ENCODE results near the gene DNAH2. TPM values are rescaled to one million over a fixed set of nuclear protein-coding genes. Genes with fewer than 3 reads are reported as not detected.

The DNAH2 gene
- total RNA-seq, 1 experiment from 2014 or later: not detected

GRCh38 chr17:7844292-7845154 lies 127.0 kb downstream of the DNAH2 start:
- peaks cover 37% of the 10 kb centered on the region for H3K36me3 ChIP-seq
- DNase-seq: peak; percentile 96
- H3K27me3 ChIP-seq: no peaks in the 10 kb centered on the region

GRCh38 chr17:7845359-7846062 lies 128.0 kb downstream of the DNAH2 start:
- no peaks in the 10 kb centered on the region for H3K9me3 ChIP-seq
- peaks cover 46% of the 10 kb centered on the region for H3K36me3 ChIP-seq
- peak overlapping the region; percentile 78 for H3K4me3 ChIP-seq
- no peaks in the 10 kb centered on the region for H3K27me3 ChIP-seq
- no peak for DNase-seq

More at GRCh38 chr17:7844292-7845154, 127.0 kb downstream of the DNAH2 start:
- Histone ChIP-seq H3K4me3 (peak overlapping the region; percentile 78), H3K9me3 (no peaks in the 10 kb centered on the region)

DNA sequence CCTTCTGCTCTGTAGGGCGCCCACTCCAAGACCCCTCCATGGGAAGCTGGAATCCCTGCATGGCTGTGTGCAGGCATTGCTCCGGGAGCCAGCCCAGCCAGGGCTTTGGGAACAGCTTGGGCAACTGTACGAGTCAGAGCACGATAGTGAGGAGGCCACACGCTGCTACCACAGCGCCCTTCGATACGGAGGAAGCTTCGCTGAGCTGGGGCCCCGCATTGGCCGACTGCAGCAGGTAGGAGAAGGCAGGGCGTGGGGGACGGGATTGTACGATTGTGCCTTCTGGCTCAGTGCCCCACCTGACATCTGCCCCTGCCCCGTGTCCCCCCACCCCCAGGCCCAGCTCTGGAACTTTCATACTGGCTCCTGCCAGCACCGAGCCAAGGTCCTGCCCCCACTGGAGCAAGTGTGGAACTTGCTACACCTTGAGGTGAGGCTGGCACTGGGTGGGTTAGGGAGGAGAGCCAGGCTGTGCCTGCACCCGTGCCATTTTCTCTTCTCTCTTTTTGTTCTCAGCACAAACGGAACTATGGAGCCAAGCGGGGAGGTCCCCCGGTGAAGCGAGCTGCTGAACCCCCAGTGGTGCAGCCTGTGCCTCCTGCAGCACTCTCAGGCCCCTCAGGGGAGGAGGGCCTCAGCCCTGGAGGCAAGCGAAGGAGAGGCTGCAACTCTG lies 128.7 kb downstream of the DNAH2 start:
- H3K27me3 ChIP-seq: no peaks in the 10 kb centered on the region
- H3K9me3 ChIP-seq: no peaks in the 10 kb centered on the region
- DNase-seq: no peak
- no peak overlapping the region for H3K4me3 ChIP-seq
- H3K36me3 ChIP-seq: peaks cover 46% of the 10 kb centered on the region

GRCh38 chr17:7846765-7847661 lies 129.5 kb downstream of the DNAH2 start:
- H3K27me3 ChIP-seq: no peaks in the 10 kb centered on the region
- no peaks in the 10 kb centered on the region; the same call in 1 of the 2 replicates for H3K9me3 ChIP-seq
- H3K36me3 ChIP-seq: peaks cover 52% of the 10 kb centered on the region
- H3K4me3 ChIP-seq: no peak overlapping the region
- DNase-seq: no peak

DNA sequence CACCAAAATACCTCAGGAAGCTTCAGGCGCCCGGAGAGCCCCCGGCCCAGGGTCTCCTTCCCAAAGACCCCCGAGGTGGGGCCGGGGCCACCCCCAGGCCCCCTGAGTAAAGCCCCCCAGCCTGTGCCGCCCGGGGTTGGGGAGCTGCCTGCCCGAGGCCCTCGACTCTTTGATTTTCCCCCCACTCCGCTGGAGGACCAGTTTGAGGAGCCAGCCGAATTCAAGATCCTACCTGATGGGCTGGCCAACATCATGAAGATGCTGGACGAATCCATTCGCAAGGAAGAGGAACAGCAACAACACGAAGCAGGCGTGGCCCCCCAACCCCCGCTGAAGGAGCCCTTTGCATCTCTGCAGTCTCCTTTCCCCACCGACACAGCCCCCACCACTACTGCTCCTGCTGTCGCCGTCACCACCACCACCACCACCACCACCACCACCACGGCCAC lies 130.6 kb downstream of the DNAH2 start:
- Histone ChIP-seq H3K27me3 (no peaks in the 10 kb centered on the region), H3K4me3 (no peak overlapping the region), H3K36me3 (peaks cover 61% of the 10 kb centered on the region), H3K9me3 (no peaks in the 10 kb centered on the region; the same call in 1 of the 2 replicates)
- no peak for DNase-seq

GRCh38 chr17:7848739-7849129 lies 131.2 kb downstream of the DNAH2 start:
- DNase-seq: no peak
- Histone ChIP-seq H3K36me3 (peaks cover 62% of the 10 kb centered on the region), H3K9me3 (no peaks in the 10 kb centered on the region; the same call in 1 of the 2 replicates), H3K4me3 (no peak overlapping the region), H3K27me3 (no peaks in the 10 kb centered on the region)

DNA sequence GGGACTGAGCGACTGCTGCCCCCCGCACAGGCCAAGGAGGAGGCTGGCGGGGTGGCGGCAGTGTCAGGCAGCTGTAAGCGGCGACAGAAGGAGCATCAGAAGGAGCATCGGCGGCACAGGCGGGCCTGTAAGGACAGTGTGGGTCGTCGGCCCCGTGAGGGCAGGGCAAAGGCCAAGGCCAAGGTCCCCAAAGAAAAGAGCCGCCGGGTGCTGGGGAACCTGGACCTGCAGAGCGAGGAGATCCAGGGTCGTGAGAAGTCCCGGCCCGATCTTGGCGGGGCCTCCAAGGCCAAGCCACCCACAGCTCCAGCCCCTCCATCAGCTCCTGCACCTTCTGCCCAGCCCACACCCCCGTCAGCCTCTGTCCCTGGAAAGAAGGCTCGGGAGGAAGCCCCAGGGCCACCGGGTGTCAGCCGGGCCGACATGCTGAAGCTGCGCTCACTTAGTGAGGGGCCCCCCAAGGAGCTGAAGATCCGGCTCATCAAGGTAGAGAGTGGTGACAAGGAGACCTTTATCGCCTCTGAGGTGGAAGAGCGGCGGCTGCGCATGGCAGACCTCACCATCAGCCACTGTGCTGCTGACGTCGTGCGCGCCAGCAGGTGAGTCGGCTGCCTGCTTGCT lies 131.7 kb downstream of the DNAH2 start:
- DNase-seq: no peak
- Histone ChIP-seq H3K27me3 (no peaks in the 10 kb centered on the region), H3K9me3 (no peaks in the 10 kb centered on the region; the same call in 1 of the 2 replicates), H3K4me3 (no peak overlapping the region), H3K36me3 (peaks cover 62% of the 10 kb centered on the region)

GRCh38 chr17:7849751-7850504 lies 132.4 kb downstream of the DNAH2 start:
- H3K4me3 ChIP-seq: no peak overlapping the region
- peaks cover 64% of the 10 kb centered on the region for H3K36me3 ChIP-seq
- no peak for DNase-seq
- no peaks in the 10 kb centered on the region for H3K27me3 ChIP-seq
- H3K9me3 ChIP-seq: no peaks in the 10 kb centered on the region; the same call in 1 of the 2 replicates

- no peak for DNase-seq
- no peaks in the 10 kb centered on the region for H3K27me3 ChIP-seq
- no peak overlapping the region for H3K4me3 ChIP-seq
- peaks cover 65% of the 10 kb centered on the region for H3K36me3 ChIP-seq
- H3K9me3 ChIP-seq: no peaks in the 10 kb centered on the region; the same call in 1 of the 2 replicates
Measured at GRCh38 chr17:7850701-7851437, 133.3 kb downstream of the DNAH2 start.

DNA sequence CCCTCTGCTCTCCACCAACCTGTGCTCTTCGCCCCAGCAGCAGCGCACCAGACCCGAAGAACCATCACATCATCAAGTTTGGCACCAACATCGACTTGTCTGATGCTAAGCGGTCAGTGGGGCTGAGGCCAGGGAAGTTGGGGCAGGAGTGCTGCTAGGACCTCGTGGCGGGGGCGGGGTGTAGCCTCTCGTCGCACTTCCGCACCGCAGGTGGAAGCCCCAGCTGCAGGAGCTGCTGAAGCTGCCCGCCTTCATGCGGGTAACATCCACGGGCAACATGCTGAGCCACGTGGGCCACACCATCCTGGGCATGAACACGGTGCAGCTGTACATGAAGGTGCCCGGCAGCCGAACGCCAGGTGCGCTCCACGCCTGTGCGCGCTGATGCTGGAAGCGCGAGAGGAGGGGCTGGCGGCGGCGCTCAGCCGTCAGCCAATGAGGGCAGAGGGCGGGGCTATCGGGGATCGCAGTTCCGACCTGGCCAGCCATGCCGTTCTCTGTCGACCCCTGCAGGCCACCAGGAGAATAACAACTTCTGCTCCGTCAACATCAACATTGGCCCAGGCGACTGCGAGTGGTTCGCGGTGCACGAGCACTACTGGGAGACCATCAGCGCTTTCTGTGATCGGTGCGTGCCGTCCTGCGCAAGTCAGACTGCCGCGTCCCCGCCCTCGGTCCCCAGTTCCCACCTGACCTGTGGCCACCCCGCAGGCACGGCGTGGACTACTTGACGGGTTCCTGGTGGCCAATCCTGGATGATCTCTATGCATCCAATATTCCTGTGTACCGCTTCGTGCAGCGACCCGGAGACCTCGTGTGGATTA lies 134.1 kb downstream of the DNAH2 start:
- H3K27me3 ChIP-seq: no peaks in the 10 kb centered on the region
- H3K9me3 ChIP-seq: no peaks in the 10 kb centered on the region; the same call in 1 of the 2 replicates
- peak; percentile 41 for DNase-seq
- no peak overlapping the region for H3K4me3 ChIP-seq
- H3K36me3 ChIP-seq: peaks cover 65% of the 10 kb centered on the region

- Histone ChIP-seq H3K36me3 (peaks cover 61% of the 10 kb centered on the region), H3K4me3 (no peak overlapping the region), H3K9me3 (no peaks in the 10 kb centered on the region; the same call in 1 of the 2 replicates), H3K27me3 (no peaks in the 10 kb centered on the region)
- DNase-seq: no peak
Measured at GRCh38 chr17:7852262-7852670, 134.7 kb downstream of the DNAH2 start.

GRCh38 chr17:7852919-7853690 lies 135.6 kb downstream of the DNAH2 start:
- H3K9me3 ChIP-seq: no peaks in the 10 kb centered on the region; the same call in 1 of the 2 replicates
- H3K36me3 ChIP-seq: peaks cover 59% of the 10 kb centered on the region

GRCh38 chr17:7853691-7854038 lies 136.1 kb downstream of the DNAH2 start:
- Histone ChIP-seq H3K27me3 (no peaks in the 10 kb centered on the region), H3K4me3 (no peak overlapping the region), H3K36me3 (peaks cover 63% of the 10 kb centered on the region), H3K9me3 (no peaks in the 10 kb centered on the region; the same call in 1 of the 2 replicates)
- no peak for DNase-seq

More at GRCh38 chr17:7852919-7853690, 135.6 kb downstream of the DNAH2 start:
- no peak for DNase-seq
- no peak overlapping the region for H3K4me3 ChIP-seq
- no peaks in the 10 kb centered on the region for H3K27me3 ChIP-seq
